Aorta (tissue), 5 donors: Measurements from ENCODE around the gene ARSJ. TPM values are rescaled to one million over a fixed set of nuclear protein-coding genes. Genes with fewer than 3 reads are reported as not detected.

Experiments
- ATAC-seq: fragments of 200-7000 bp; cut with Tn5 transposase; one replicate; pipeline ENCODE4 v1.9.1; 2022; ENCODE audit warnings: moderate library complexity; ENCODE audit not compliant: low FRiP score
- DNase-seq, 2 donors: peaks; one replicate each; pipeline ENCODE4 v3.0.0-alpha.2; 2020
- H3K27ac ChIP-seq, 2 donors: one replicate each; pipeline ENCODE4 v1.5.1; 2013; ENCODE audit warnings: low read length in 2 of 2, mild to moderate bottlenecking in 2 of 2, moderate library complexity in 2 of 2, control low read depth in 1 of 2, inconsistent platforms in 1 of 2, low read depth in 1 of 2
- H3K27me3 ChIP-seq, 2 donors: one replicate each; pipeline ENCODE4 v1.6.1; 2013; ENCODE audit warnings: control low read depth in 1 of 2, low read length in 1 of 2, mild to moderate bottlenecking in 1 of 2, moderate library complexity in 1 of 2; ENCODE audit not compliant: insufficient read depth in 2 of 2, control insufficient read depth in 1 of 2
- H3K36me3 ChIP-seq, 2 donors: one replicate each; pipeline ENCODE4 v1.6.1; 2013; ENCODE audit warnings: control low read depth in 1 of 2, low read length in 1 of 2, mild to moderate bottlenecking in 1 of 2; ENCODE audit not compliant: insufficient read depth in 2 of 2, control insufficient read depth in 1 of 2
- H3K4me1 ChIP-seq, 2 donors: one replicate each; pipeline ENCODE4 v1.6.1; 2013; ENCODE audit warnings: low read length in 2 of 2, control low read depth in 1 of 2, mild to moderate bottlenecking in 1 of 2, moderate library complexity in 1 of 2; ENCODE audit not compliant: insufficient read depth in 2 of 2, control insufficient read depth in 1 of 2
- H3K4me3 ChIP-seq, 2 donors: one replicate each; pipeline ENCODE4 v1.5.1; 2013; ENCODE audit warnings: low read length in 2 of 2, control low read depth in 1 of 2, mild to moderate bottlenecking in 1 of 2
- H3K9me3 ChIP-seq: one replicate; pipeline ENCODE4 v1.6.1; 2013; ENCODE audit warnings: mild to moderate bottlenecking, low read length; ENCODE audit not compliant: control insufficient read depth
- WGBS, 2 donors: extraction: QIAGEN DNeasy Blood & Tissue Kit; methylation state at CpG; one replicate each; pipeline ENCODE4 v1.1.7; 2013; 5-methylcytosine and 5-hydroxymethylcytosine counted together
- intact Hi-C, 2 donors: fragments of 100-400 bp; cut with DNase I; formaldehyde crosslinking; loops; one replicate each; pipeline versions ENCODE4 v1.14.2 to v1.15.0; 2022
- polyA plus RNA-seq, 2 donors: library from polyadenylated mRNA; stranded (reverse); fragments of 200-250 nt; gene quantifications; one replicate each; pipeline ENCODE4 v1.2.3, GENCODE V29; 2013
- total RNA-seq, 2 donors: library from RNA; stranded (reverse); fragmentation: NEBNext Ultra II Directional; extraction: Animal tissue kit (Norgen Biotek cat#: 25700); gene quantifications; one replicate each; pipeline ENCODE4 v1.2.1, GENCODE V29; 2021
- donor health status: healthy with polysubstance abuse.
- donor health status: Bipolar disorder and iron deficiency.
- donor health status: DM: no; HTN: no; CAD: no.
- donor health status: DM: no; HTN: no; CAD: no.
- donor health status: DM: yes; HTN: yes; CAD: no.

Gene ARSJ
- total and polyA plus RNA-seq, 4 donors = 4.5 to 42.4 (median 9.2) TPM

- DNase-seq (no peak), ATAC-seq (no peak)
- H3K27me3 ChIP-seq = no peaks in the 10 kb centered on the region
- no peaks in the 10 kb centered on the region for H3K9me3 ChIP-seq
- H3K4me3 ChIP-seq = no peak overlapping the region
- no peak overlapping the region for H3K27ac ChIP-seq
- peaks cover 0 to 2% of the 10 kb centered on the region in 2 donors for H3K4me1 ChIP-seq
- intact Hi-C loops = no loop called here
- 89 to 96% methylated on average over 1 of the region's 1 CpG for WGBS, 2 donors
- H3K36me3 ChIP-seq = no peaks in the 10 kb centered on the region
Measured at GRCh38 chr4:113919611-113920010, 59.8 kb downstream of the ARSJ start.

- ATAC-seq (no peak), DNase-seq (no peak)
- Histone ChIP-seq H3K27me3 (no peaks in the 10 kb centered on the region), H3K27ac (no peak overlapping the region), H3K4me1 (peaks cover 0 to 2% of the 10 kb centered on the region in 2 donors), H3K9me3 (no peaks in the 10 kb centered on the region), H3K4me3 (no peak overlapping the region), H3K36me3 (no peaks in the 10 kb centered on the region)
- intact Hi-C loops = no loop called here
- 52 to 54% methylated on average over 5 of the region's 5 CpGs for WGBS, 2 donors
Measured at GRCh38 chr4:113919145-113919544, 60.3 kb downstream of the ARSJ start.

GRCh38 chr4:113908829-113909228 lies 70.6 kb downstream of the ARSJ start:
- H3K27ac ChIP-seq = no peak overlapping the region

GRCh38 chr4:113907559-113907958 lies 71.9 kb downstream of the ARSJ start:
- ATAC-seq (no peak), DNase-seq (no peak)
- 96 to 99% methylated on average over 1 of the region's 1 CpG for WGBS, 2 donors
- Histone ChIP-seq H3K4me3 (no peak overlapping the region), H3K4me1 (no peaks in the 10 kb centered on the region), H3K27ac (no peak overlapping the region), H3K36me3 (peaks cover 0 to 7% of the 10 kb centered on the region in 2 donors), H3K27me3 (no peaks in the 10 kb centered on the region), H3K9me3 (no peaks in the 10 kb centered on the region)
- intact Hi-C loops = no loop called here

More at GRCh38 chr4:113908829-113909228, 70.6 kb downstream of the ARSJ start:
- ATAC-seq = no peak
- Histone ChIP-seq H3K27me3 (no peaks in the 10 kb centered on the region), H3K4me1 (no peaks in the 10 kb centered on the region), H3K9me3 (no peaks in the 10 kb centered on the region), H3K4me3 (no peak overlapping the region), H3K36me3 (no peaks in the 10 kb centered on the region)
- DNase-seq = no peak
- intact Hi-C loops = no loop called here

GRCh38 chr4:113905301-113905700 lies 74.1 kb downstream of the ARSJ start:
- ATAC-seq (no peak), DNase-seq (no peak)
- Histone ChIP-seq H3K9me3 (no peaks in the 10 kb centered on the region), H3K4me1 (no peaks in the 10 kb centered on the region), H3K36me3 (peaks cover 6 to 9% of the 10 kb centered on the region in 2 donors), H3K27me3 (no peaks in the 10 kb centered on the region), H3K4me3 (no peak overlapping the region), H3K27ac (no peak overlapping the region)
- 70 to 100% methylated on average over 1 of the region's 1 CpG for WGBS, 2 donors
- intact Hi-C loops = no loop called here

- intact Hi-C loops = no loop called here
- Histone ChIP-seq H3K4me1 (no peaks in the 10 kb centered on the region), H3K27ac (no peak overlapping the region), H3K27me3 (no peaks in the 10 kb centered on the region), H3K4me3 (no peak overlapping the region), H3K36me3 (peaks cover 6 to 9% of the 10 kb centered on the region in 2 donors), H3K9me3 (no peaks in the 10 kb centered on the region)
- 57 to 77% methylated on average over 1 of the region's 1 CpG for WGBS, 2 donors
- ATAC-seq (no peak), DNase-seq (no peak)
Measured at GRCh38 chr4:113904877-113905276, 74.6 kb downstream of the ARSJ start.

GRCh38 chr4:113901994-113902787 lies 77.3 kb downstream of the ARSJ start:
- peak; percentile 54 for ATAC-seq
- H3K27me3 ChIP-seq = no peaks in the 10 kb centered on the region

GRCh38 chr4:113899271-113900070 lies 80.0 kb downstream of the ARSJ start:
- ATAC-seq (no peak), DNase-seq (no peak)
- no peak overlapping the region for H3K27ac ChIP-seq
- H3K4me3 ChIP-seq = no peak overlapping the region
- no peaks in the 10 kb centered on the region for H3K27me3 ChIP-seq
- intact Hi-C loops = no loop called here
- H3K9me3 ChIP-seq = no peaks in the 10 kb centered on the region
- peaks cover 0 to 5% of the 10 kb centered on the region in 2 donors for H3K4me1 ChIP-seq
- H3K36me3 ChIP-seq = peaks cover 6 to 9% of the 10 kb centered on the region in 2 donors

More at GRCh38 chr4:113901994-113902787, 77.3 kb downstream of the ARSJ start:
- intact Hi-C loops = no loop called here
- Histone ChIP-seq H3K36me3 (peaks cover 6 to 9% of the 10 kb centered on the region in 2 donors), H3K4me1 (peaks cover 0 to 5% of the 10 kb centered on the region in 2 donors), H3K4me3 (no peak overlapping the region), H3K9me3 (no peaks in the 10 kb centered on the region), H3K27ac (no peak overlapping the region)
- WGBS, 2 donors = 85 to 88% methylated on average over 13 of the region's 13 CpGs
- no peak for DNase-seq

- Histone ChIP-seq H3K9me3 (no peaks in the 10 kb centered on the region), H3K4me3 (no peak overlapping the region), H3K4me1 (no peaks in the 10 kb centered on the region), H3K27ac (no peak overlapping the region), H3K36me3 (no peaks in the 10 kb centered on the region), H3K27me3 (no peaks in the 10 kb centered on the region)
- intact Hi-C loops = no loop called here
- ATAC-seq (no peak), DNase-seq (no peak)
Measured at GRCh38 chr4:113893546-113893945, 85.9 kb downstream of the ARSJ start.
